Natural killer cell treated with Interleukin-12 subunit alpha and Interleukin-12 subunit beta and Interleukin-15 and Interleukin-18, amount 100 ng/mL, for 72 hours (primary cell): ENCODE data around the gene EFNA2. TPM values are rescaled to one million over a fixed set of nuclear protein-coding genes. Genes with fewer than 3 reads are reported as not detected.
A peak's percentile ranks its signal among the peaks of the same experiment; 100 is the strongest.

Experiments used
- ATAC-seq, 2 donors: fragments of 150-1000 bp; cut with Tn5 transposase in 1 of 2; sonication (Bioruptor Pico), chemical (Tn5 transposase) in 1 of 2; 2 replicates each; pipeline ENCODE4 v1.10.0; 2021
- DNase-seq: peaks from one replicate; pipeline ENCODE4 v3.0.0; 2022; ENCODE audit warnings: low spot score
- H3K27ac Mint-ChIP-seq, 2 donors: 1 replicate in 1 of 2; 2 replicates in 1 of 2; pipeline ENCODE4 v1.8.0; 2022; ENCODE audit warnings: mixed read lengths in 2 of 2, mild to moderate bottlenecking in 1 of 2, moderate library complexity in 1 of 2
- H3K27me3 Mint-ChIP-seq, 2 donors: 1 replicate in 1 of 2; 2 replicates in 1 of 2; pipeline ENCODE4 v1.8.0; 2022; ENCODE audit warnings: mixed read lengths in 2 of 2
- H3K36me3 Mint-ChIP-seq: one replicate; pipeline ENCODE4 v1.8.0; 2022; ENCODE audit warnings: mixed read lengths
- H3K4me1 Mint-ChIP-seq, 2 donors: 1 replicate in 1 of 2; 2 replicates in 1 of 2; pipeline ENCODE4 v1.8.0; 2022; ENCODE audit warnings: low read depth in 2 of 2, mixed read lengths in 2 of 2, mild to moderate bottlenecking in 1 of 2
- H3K4me3 Mint-ChIP-seq: one replicate; pipeline ENCODE4 v1.8.0; 2022; ENCODE audit warnings: mixed read lengths
- H3K9me3 Mint-ChIP-seq: 2 replicates; pipeline ENCODE4 v1.8.0; 2022; ENCODE audit warnings: mixed read lengths
- total RNA-seq, 2 donors: library from RNA; stranded (reverse); gene quantifications; one replicate each; pipeline ENCODE4 v1.2.3, GENCODE V29; 2022

Gene EFNA2
- total RNA-seq, 2 donors from 2014 or later: not detected

DNA sequence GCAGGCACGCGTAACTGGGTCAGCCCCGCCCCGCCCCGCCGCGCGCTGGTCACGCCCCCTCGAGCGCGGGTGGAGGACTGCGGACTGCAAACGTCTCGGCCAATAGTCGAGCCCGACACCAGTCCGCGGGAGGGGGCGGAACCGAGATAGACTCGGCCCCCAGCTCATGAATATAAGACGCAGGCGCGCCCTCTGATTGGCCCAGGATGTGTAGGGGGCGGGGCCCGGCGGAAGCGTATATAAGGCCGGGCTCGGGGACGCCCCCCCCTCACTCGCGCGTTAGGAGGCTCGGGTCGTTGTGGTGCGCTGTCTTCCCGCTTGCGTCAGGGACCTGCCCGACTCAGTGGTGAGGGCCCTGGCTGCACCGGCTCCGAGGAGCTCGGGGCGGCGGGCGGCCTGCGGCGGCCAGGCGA lies 16.6 kb upstream of the EFNA2 start, which contains the start of gene CIRBP:
Gene CIRBP, plus strand, starts transcription at position 268 of the 413 bp plus-strand sequence. CDS start 1,602 bp downstream, outside the sequence.
- ATAC-seq (peak; percentile 89 to 92), DNase-seq (peak; percentile 100)
- Mint-ChIP-seq H3K9me3 (no peaks in the 10 kb centered on the region), H3K36me3 (peaks cover 22% of the 10 kb centered on the region), H3K4me3 (peak within 1 kb of the TSS; percentile 98), H3K27me3 (no peaks in the 10 kb centered on the region), H3K4me1 (peaks cover 57 to 65% of the 10 kb centered on the region in 2 donors), H3K27ac (peak within 1 kb of the TSS; percentile 94 to 96)

DNA sequence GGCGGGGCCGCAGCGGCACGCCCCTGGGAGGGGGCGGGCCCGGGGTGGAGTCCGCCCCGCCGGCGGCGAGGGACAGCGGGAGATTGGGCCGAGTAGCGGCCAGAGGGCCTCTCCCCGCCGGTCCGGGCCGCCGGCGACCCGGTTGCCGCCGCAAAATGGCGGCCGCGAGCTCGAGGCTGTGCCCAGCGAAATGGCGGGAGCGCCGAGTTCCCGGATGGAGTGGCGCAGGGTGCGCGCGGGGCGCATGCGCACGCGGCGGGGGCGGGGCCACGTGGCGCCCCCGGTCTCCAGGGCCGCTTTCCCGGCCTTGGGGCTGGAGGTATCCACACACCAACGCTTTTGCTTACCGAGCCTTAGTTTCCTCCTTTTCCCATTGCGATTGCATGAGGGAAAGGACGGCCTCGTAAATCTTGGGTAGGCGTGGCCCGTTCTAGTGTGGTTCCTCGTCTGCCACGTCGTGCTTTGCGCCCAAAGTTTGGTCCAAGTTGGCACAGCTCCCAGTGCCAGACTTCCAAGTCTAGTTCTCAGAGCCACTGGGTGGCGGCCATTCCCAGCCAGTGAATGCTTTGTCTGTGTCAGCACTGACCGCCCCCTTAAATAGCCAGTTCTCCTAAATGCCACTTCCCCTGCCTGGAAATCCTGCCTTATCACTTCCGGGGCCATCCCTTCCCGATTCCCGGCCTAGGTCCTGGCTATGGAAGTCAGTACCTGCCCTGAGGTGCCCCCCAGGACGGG lies 16.0 kb upstream of the EFNA2 start:
- DNase-seq (peak; percentile 90), ATAC-seq (peak; percentile 55 to 66)
- peaks cover 55 to 66% of the 10 kb centered on the region in 2 donors for H3K4me1 Mint-ChIP-seq
- peaks cover 22% of the 10 kb centered on the region for H3K36me3 Mint-ChIP-seq
- no peaks in the 10 kb centered on the region for H3K9me3 Mint-ChIP-seq
- peak overlapping the region; percentile 94 to 96 for H3K27ac Mint-ChIP-seq
- no peaks in the 10 kb centered on the region for H3K27me3 Mint-ChIP-seq
- peak overlapping the region; percentile 98 for H3K4me3 Mint-ChIP-seq

DNA sequence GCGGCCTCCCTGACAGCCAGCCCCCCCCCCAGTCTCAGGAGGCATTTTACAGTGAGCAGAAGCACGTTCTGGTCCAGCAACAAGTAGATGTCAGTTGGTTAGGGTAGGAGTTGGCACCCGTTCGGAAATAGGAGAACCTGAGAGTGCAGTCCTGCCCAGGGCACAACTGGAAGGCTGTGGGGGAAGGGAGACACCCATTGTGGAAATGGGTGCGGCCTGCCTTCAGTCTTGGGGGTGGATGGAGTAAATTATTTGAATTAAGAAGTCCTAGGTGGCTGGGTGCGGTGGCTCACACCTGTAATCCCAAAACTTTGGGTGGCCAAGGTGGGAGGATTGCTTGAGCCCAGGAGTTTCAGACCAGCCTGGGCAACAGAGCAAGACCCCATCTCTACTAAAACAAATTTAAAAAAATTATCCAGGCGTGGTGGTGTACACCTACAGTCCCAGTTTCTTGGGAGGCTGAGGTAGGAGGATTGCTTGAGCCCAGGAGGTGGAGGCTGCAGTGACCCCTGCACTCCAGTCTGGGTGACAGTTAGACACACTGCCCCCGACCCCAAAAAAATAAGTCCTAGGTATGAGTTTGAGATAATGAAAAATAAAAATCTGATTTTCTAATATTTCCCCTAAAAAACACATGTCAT lies 15.3 kb upstream of the EFNA2 start:
- Mint-ChIP-seq H3K27me3 (no peaks in the 10 kb centered on the region), H3K4me1 (peaks cover 51 to 62% of the 10 kb centered on the region in 2 donors), H3K9me3 (no peaks in the 10 kb centered on the region), H3K4me3 (peak overlapping the region; percentile 98), H3K27ac (peak overlapping the region; percentile 94 to 96), H3K36me3 (peaks cover 22% of the 10 kb centered on the region)
- no peak for DNase-seq
- ATAC-seq: no peak

DNA sequence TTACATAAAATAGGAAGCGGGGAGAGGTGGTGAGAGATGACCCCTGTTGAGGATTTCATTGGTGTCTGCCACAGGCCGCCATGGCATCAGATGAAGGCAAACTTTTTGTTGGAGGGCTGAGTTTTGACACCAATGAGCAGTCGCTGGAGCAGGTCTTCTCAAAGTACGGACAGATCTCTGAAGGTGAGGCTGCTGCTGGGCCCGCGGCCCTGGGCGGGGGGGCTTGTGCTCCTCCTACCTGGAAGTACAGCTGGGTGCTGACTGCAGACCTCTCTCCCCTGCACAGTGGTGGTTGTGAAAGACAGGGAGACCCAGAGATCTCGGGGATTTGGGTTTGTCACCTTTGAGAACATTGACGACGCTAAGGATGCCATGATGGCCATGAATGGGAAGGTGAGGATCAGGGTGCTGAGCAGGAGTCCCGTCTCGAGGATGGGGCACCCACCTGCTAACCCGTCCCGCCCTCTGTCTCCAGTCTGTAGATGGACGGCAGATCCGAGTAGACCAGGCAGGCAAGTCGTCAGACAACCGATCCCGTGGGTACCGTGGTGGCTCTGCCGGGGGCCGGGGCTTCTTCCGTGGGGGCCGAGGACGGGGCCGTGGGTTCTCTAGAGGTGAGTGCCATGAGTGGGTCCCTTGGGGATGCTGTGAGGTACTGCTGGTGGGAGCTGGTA lies 14.7 kb upstream of the EFNA2 start:
- H3K36me3 Mint-ChIP-seq: peaks cover 22% of the 10 kb centered on the region
- H3K4me3 Mint-ChIP-seq: peak overlapping the region; percentile 98
- H3K4me1 Mint-ChIP-seq: peaks cover 50 to 60% of the 10 kb centered on the region in 2 donors
- no peaks in the 10 kb centered on the region for H3K9me3 Mint-ChIP-seq
- no peak for DNase-seq
- peak overlapping the region; percentile 94 to 96 for H3K27ac Mint-ChIP-seq
- no peak for ATAC-seq
- no peaks in the 10 kb centered on the region for H3K27me3 Mint-ChIP-seq

DNA sequence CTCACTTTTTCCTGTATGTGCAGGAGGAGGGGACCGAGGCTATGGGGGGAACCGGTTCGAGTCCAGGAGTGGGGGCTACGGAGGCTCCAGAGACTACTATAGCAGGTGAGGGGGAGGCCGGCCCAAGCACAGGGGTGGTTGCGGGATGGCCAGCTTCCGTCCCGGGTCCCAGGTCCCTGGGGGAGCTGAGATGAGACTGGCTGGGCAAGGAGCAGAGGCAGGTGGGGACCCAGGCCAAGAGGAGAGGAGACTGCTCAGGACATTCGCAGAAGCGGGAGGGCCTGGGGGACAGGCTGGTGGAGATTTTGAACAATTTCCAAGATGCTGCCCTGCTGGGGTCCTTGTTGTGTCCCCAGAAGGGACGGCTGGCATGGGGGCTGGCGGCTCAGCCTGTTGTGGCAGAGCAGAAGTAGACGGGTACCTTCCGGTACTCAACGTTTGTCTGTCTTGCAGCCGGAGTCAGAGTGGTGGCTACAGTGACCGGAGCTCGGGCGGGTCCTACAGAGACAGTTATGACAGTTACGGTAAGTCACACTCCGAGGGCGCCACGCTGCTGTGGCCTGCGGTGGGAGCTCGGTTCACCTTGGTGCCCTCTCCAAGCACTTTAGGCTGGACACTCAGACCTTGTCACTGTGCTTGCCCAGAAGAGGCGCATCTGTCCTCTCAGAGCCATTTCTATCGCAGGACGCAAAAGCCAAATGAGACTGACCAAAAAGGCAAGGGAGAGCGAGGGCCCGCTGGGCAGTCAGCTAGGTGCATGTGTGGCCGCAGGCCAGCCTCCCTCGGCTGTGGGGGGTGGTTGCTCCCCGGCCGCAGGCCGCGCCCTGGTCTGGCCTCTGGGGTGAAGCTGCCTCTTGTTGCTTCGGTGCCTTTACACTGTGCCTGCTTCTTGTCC lies 13.9 kb upstream of the EFNA2 start:
- H3K27me3 Mint-ChIP-seq: no peaks in the 10 kb centered on the region
- peak overlapping the region; percentile 94 to 96 for H3K27ac Mint-ChIP-seq
- DNase-seq: no peak
- H3K9me3 Mint-ChIP-seq: no peaks in the 10 kb centered on the region
- peaks cover 54 to 64% of the 10 kb centered on the region in 2 donors for H3K4me1 Mint-ChIP-seq
- no peak for ATAC-seq
- peaks cover 22% of the 10 kb centered on the region for H3K36me3 Mint-ChIP-seq
- H3K4me3 Mint-ChIP-seq: peak overlapping the region; percentile 98

DNA sequence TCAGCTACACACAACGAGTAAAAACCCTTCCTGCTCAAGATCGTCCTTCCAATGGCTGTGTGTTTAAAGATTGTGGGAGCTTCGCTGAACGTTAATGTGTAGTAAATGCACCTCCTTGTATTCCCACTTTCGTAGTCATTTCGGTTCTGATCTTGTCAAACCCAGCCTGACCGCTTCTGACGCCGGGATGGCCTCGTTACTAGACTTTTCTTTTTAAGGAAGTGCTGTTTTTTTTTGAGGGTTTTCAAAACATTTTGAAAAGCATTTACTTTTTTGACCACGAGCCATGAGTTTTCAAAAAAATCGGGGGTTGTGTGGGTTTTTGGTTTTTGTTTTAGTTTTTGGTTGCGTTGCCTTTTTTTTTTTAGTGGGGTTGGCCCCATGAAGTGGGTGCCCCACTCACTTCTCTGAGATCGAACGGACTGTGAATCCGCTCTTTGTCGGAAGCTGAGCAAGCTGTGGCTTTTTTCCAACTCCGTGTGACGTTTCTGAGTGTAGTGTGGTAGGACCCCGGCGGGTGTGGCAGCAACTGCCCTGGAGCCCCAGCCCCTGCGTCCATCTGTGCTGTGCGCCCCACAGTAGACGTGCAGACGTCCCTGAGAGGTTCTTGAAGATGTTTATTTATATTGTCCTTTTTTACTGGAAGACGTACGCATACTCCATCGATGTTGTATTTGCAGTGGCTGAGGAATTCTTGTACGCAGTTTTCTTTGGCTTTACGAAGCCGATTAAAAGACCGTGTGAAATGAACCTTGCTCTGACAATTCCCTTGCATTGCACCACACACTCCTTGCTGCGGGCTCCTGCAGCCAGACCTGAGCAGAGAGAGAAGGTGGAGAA lies 13.0 kb upstream of the EFNA2 start:
- DNase-seq (no peak), ATAC-seq (no peak)
- Mint-ChIP-seq H3K4me1 (peaks cover 50 to 60% of the 10 kb centered on the region in 2 donors), H3K27ac (peak overlapping the region; percentile 94 to 96), H3K36me3 (peaks cover 22% of the 10 kb centered on the region), H3K4me3 (peak overlapping the region; percentile 98), H3K9me3 (no peaks in the 10 kb centered on the region), H3K27me3 (no peaks in the 10 kb centered on the region)

DNA sequence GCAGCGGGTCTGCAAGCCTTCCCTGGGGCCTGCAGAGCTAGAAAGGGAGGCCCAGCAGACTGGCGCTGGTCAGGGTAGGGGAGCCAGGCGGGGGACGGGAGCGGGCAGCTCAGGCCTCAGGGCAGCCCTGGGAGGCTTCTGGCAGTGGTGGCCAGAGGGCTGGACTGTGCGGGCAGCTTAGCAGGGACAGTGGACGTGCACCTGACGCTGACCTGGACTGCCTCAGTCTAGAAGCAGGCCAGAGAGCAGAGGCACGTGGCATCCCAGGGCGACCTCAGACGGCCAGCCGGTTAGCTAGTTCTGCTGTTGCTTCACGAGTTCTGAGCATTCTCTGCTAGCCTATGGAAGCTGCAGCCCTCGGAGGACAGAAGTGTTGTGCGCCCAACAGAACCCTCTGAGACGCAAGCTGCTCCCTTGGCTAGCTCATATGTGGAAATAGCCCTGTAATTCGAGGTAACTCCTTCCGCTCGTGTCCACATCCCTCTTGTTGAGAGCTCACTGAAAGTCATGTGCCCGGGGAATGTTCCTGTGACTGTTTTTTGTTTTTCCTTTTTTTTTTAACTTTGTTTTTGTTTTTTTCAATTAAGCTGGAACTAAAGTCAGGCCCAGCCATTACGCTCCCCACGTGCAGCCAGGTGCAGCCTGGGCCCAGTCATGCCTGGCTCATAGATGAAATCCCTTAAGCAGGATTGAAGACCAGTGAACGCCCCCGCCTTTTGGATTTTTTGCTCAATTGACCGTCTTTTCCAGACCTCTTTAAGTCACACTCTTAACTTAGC lies 12.2 kb upstream of the EFNA2 start:
- Mint-ChIP-seq H3K9me3 (no peaks in the 10 kb centered on the region), H3K27ac (peak overlapping the region; percentile 94 to 96), H3K4me1 (peaks cover 46 to 51% of the 10 kb centered on the region in 2 donors), H3K36me3 (peaks cover 22% of the 10 kb centered on the region), H3K27me3 (no peaks in the 10 kb centered on the region), H3K4me3 (peak overlapping the region; percentile 98)
- no peak for DNase-seq
- ATAC-seq: no peak

DNA sequence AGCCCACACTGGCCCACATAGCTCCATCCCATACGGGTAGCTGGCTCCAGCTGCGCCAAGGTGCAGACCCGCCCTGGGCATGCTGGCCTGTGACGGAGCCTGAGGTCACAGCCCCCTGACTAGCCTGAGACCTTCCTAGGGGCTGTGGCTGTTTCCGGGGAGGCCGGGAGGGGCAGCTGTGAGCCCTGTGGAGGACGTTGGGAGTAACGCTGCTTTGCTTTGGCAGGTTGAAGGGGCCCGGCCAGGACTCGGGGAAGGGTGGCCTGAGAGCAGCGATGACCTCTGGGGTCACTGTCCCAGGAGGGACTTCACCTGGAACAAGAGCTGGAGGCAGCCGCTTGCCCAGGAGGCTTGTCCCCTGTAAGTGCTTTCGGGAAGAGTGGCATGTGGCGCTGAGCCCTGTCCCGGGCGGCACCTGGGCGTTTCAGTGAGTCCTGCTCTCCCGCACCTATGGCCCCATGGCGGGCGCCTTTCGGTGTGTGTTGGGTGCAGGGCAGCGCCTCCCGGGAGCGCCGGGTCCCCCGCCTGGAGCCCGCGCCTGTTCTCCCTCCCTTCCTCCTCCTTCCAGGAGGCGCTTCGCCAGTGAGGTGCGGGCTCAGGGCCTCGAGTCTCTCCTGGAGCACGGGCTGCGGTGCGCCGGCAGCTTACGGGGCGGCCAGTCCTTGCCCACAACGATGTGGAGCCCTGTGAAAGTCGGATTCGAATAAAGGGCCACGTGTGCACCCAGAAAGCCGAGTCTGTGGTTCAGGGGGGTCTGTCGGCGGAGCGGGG lies 11.4 kb upstream of the EFNA2 start:
- Mint-ChIP-seq H3K36me3 (peaks cover 22% of the 10 kb centered on the region), H3K4me3 (peak overlapping the region; percentile 53), H3K27ac (peak overlapping the region; percentile 79 to 96), H3K9me3 (no peaks in the 10 kb centered on the region), H3K27me3 (no peaks in the 10 kb centered on the region), H3K4me1 (peaks cover 40 to 46% of the 10 kb centered on the region in 2 donors)
- ATAC-seq (no peak), DNase-seq (no peak)

DNA sequence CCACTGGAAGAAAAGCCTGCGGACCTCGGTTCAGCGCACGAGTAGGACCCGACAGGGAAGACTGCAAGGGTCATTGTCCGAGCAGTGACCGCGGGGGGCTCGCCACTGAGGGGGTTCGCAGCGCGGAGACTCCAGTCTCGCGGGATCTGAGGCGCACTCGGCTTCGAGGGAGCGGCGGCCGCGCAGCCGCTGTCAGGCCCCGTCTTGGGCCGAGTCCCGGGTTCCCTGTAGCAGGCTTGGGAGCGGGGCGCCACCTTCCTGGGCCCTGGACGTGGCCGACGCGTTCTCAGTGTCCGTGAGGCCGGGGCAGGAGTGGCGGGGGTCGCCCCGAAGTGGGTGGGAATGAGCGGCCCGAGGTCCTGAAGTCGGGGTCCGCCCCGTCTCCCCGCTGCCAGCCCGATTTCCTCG lies 10.8 kb upstream of the EFNA2 start:
- Mint-ChIP-seq H3K9me3 (no peaks in the 10 kb centered on the region), H3K36me3 (peaks cover 21% of the 10 kb centered on the region)
- no peak for ATAC-seq

DNA sequence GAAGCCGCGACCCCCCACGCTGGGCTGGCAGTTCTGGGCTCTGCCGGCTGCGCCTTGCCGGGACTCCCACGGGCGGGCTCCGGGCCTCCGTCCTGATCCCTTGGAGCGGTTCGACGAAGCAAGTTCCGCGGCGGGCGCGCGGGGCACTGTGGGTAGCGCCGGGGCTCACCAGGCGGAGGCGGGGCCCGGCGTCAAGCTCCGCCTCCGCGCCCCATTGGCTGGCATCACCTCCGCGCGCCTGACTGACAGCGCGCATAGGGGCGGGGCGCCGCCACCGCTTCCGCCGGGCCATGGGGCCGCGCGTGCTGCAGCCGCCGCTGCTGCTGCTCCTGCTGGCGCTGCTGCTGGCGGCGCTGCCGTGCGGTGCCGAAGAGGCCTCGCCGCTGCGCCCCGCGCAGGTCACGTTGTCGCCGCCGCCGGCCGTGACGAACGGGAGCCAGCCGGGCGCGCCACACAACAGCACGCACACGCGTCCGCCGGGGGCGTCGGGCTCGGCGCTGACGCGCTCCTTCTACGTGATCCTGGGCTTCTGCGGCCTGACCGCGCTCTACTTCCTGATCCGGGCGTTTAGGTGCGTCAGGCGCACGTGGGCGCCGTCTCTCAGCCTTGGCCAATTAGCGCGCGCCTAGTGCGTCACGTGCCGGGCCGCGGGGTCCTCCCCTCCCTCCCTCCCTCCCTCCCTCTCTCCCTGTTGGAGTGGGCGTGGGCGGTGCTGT lies 10.3 kb upstream of the EFNA2 start, which contains the start of gene FAM174C:
Gene FAM174C, plus strand, starts transcription at position 271 of the 716 bp plus-strand sequence. Its CDS starts 20 bp downstream, at position 291.
- DNase-seq (peak; percentile 96), ATAC-seq (peak; percentile 93 to 94)
- H3K4me1 Mint-ChIP-seq: peaks cover 42 to 49% of the 10 kb centered on the region in 2 donors
- peak within 1 kb of the TSS; percentile 79 to 86 for H3K27ac Mint-ChIP-seq
- H3K9me3 Mint-ChIP-seq: no peaks in the 10 kb centered on the region
- no peaks in the 10 kb centered on the region for H3K27me3 Mint-ChIP-seq
- H3K4me3 Mint-ChIP-seq: peak within 1 kb of the TSS; percentile 83
- H3K36me3 Mint-ChIP-seq: peaks cover 15% of the 10 kb centered on the region

More for the DNA sequence above, 10.8 kb upstream of the EFNA2 start:
- no peak for DNase-seq
- peak overlapping the region; percentile 79 to 86 for H3K27ac Mint-ChIP-seq
- peaks cover 43 to 49% of the 10 kb centered on the region in 2 donors for H3K4me1 Mint-ChIP-seq
- peak overlapping the region; percentile 83 for H3K4me3 Mint-ChIP-seq
- H3K27me3 Mint-ChIP-seq: no peaks in the 10 kb centered on the region
